ENCODE data around the gene DCUN1D4. TPM values are rescaled to one million over a fixed set of nuclear protein-coding genes. Genes with fewer than 3 reads are reported as not detected.
A peak's percentile ranks its signal among the peaks of the same experiment; 100 is the strongest.
"Not testable (repeated sequence)": the region's sequence is repeated elsewhere in the genome, so short reads cannot be mapped to it uniquely, and the experiment has no call there.

Gene DCUN1D4
- total RNA-seq, 1 experiment from 2014 or later = 36.8 TPM

GRCh38 chr4:51893402-51893801 is 50.4 kb downstream of the DCUN1D4 start:
- not testable (repeated sequence) for DNase-seq (ENCODE audit: low read depth)

- DNase-seq (ENCODE audit: low read depth) = peak; percentile 18
Observed at GRCh38 chr4:51894059-51894645, 51.2 kb downstream of the DCUN1D4 start.

- DNase-seq (ENCODE audit: low read depth) = no peak
Observed at GRCh38 chr4:51895158-51895557, 52.2 kb downstream of the DCUN1D4 start.

GRCh38 chr4:51895816-51896408 is 53.0 kb downstream of the DCUN1D4 start:
- DNase-seq (ENCODE audit: low read depth) = peak; percentile 58

GRCh38 chr4:51901363-51901762 is 58.4 kb downstream of the DCUN1D4 start:
- DNase-seq (ENCODE audit: low read depth) = no peak

- DNase-seq (ENCODE audit: low read depth) = peak; percentile 64
Observed at GRCh38 chr4:51906167-51906958, 63.4 kb downstream of the DCUN1D4 start.

- no peak for DNase-seq (ENCODE audit: low read depth)
Observed at GRCh38 chr4:51907006-51907669, 64.2 kb downstream of the DCUN1D4 start.

- no peak for DNase-seq (ENCODE audit: low read depth)
Observed at GRCh38 chr4:51909236-51909703, 66.3 kb downstream of the DCUN1D4 start.

GRCh38 chr4:51918251-51918650 is 75.3 kb downstream of the DCUN1D4 start:
- no peak for DNase-seq (ENCODE audit: low read depth)

GRCh38 chr4:51923343-51923742 is 80.4 kb downstream of the DCUN1D4 start:
- DNase-seq (ENCODE audit: low read depth) = peak; percentile 49

GRCh38 chr4:51925307-51925706 is 82.4 kb downstream of the DCUN1D4 start:
- no peak for DNase-seq (ENCODE audit: low read depth)

GRCh38 chr4:51930557-51930956 is 87.6 kb downstream of the DCUN1D4 start:
- no peak for DNase-seq (ENCODE audit: low read depth)

- DNase-seq (ENCODE audit: low read depth) = no peak
Observed at GRCh38 chr4:51931461-51931860, 88.5 kb downstream of the DCUN1D4 start.

- DNase-seq (ENCODE audit: low read depth) = peak; percentile 39
Observed at GRCh38 chr4:51932261-51932660, 89.3 kb downstream of the DCUN1D4 start.

GRCh38 chr4:51932684-51933083 is 89.7 kb downstream of the DCUN1D4 start:
- DNase-seq (ENCODE audit: low read depth) = no peak

GRCh38 chr4:51940460-51940859 is 97.5 kb downstream of the DCUN1D4 start:
- not testable (repeated sequence) for DNase-seq (ENCODE audit: low read depth)

- DNase-seq (ENCODE audit: low read depth) = peak; percentile 67
Observed at GRCh38 chr4:51942108-51942832, 99.3 kb downstream of the DCUN1D4 start.

- DNase-seq (ENCODE audit: low read depth) = no peak
Observed at GRCh38 chr4:51942833-51943215, 99.9 kb downstream of the DCUN1D4 start.

GRCh38 chr4:51943221-51943620 is 100.3 kb downstream of the DCUN1D4 start:
- peak; percentile 64 for DNase-seq (ENCODE audit: low read depth)

GRCh38 chr4:51958199-51958968 is 115.4 kb downstream of the DCUN1D4 start:
- DNase-seq (ENCODE audit: low read depth) = no peak
